AG04450 (cell line): ENCODE measurements around the gene RPTOR. TPM values are rescaled to one million over a fixed set of nuclear protein-coding genes. Genes with fewer than 3 reads are reported as not detected.

Experiments
- CTCF ChIA-PET: fragments of 300-600, 350-600 bp; formaldehyde crosslinking; extraction: SDS; loops from one replicate; lab custom pipeline; 2022; ENCODE audit warnings: antibody characterized with exemption, inconsistent platforms; lab: Charles Lee
- POLR2A ChIA-PET: fragments of 350-600 bp; formaldehyde crosslinking; extraction: SDS; loops from one replicate; lab custom pipeline; 2021; ENCODE audit warnings: antibody characterized with exemption, inconsistent platforms; lab: Yijun Ruan, JAX
- DNase-seq: peaks from one replicate; pipeline ENCODE4 v3.0.0-alpha.2; 2011; ENCODE audit warnings: low read depth, low spot score
- H3K27ac ChIP-seq: one replicate; pipeline ENCODE4 v1.5.1; 2012; ENCODE audit warnings: low read depth, low read length, control low read depth
- H3K27me3 ChIP-seq: one replicate; pipeline ENCODE4 v1.6.0; 2012; ENCODE audit warnings: low read length; ENCODE audit not compliant: control insufficient read depth, insufficient read depth
- H3K4me3 ChIP-seq: 2 replicates; pipeline ENCODE4 v1.5.1; 2011; ENCODE audit warnings: mild to moderate bottlenecking, low read depth, low read length, control low read depth
- H3K9me3 ChIP-seq: 2 replicates; pipeline ENCODE4 v1.5.1; 2012; ENCODE audit warnings: low read length; ENCODE audit not compliant: control insufficient read depth, insufficient read depth
- polyA plus RNA-seq: library from polyadenylated mRNA; depleted of rRNA; stranded (reverse); fragments of >200 nt; gene quantifications from 2 replicates; pipeline ENCODE4 v1.2.3, GENCODE V29; 2011
- TF ChIP-seq, protein P1 (sequence below): IDR thresholded peaks from 2 replicates; pipeline ENCODE4 v1.5.1; 2011; ENCODE audit warnings: low read depth, low read length, control low read depth, inconsistent platforms

Gene RPTOR
- polyA plus RNA-seq, 1 experiment = 6.2 TPM

GRCh38 chr17:80890196-80890920 lies 345.7 kb downstream of the RPTOR start:
- no peak overlapping the region for H3K4me3 ChIP-seq
- H3K27me3 ChIP-seq = no peaks in the 10 kb centered on the region
- TF ChIP-seq, protein P1, sequence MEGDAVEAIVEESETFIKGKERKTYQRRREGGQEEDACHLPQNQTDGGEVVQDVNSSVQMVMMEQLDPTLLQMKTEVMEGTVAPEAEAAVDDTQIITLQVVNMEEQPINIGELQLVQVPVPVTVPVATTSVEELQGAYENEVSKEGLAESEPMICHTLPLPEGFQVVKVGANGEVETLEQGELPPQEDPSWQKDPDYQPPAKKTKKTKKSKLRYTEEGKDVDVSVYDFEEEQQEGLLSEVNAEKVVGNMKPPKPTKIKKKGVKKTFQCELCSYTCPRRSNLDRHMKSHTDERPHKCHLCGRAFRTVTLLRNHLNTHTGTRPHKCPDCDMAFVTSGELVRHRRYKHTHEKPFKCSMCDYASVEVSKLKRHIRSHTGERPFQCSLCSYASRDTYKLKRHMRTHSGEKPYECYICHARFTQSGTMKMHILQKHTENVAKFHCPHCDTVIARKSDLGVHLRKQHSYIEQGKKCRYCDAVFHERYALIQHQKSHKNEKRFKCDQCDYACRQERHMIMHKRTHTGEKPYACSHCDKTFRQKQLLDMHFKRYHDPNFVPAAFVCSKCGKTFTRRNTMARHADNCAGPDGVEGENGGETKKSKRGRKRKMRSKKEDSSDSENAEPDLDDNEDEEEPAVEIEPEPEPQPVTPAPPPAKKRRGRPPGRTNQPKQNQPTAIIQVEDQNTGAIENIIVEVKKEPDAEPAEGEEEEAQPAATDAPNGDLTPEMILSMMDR = no peak
- no peak for DNase-seq
- peak overlapping the region; percentile 90 for H3K27ac ChIP-seq
- peaks cover 4% of the 10 kb centered on the region; the same call in 1 of the 2 replicates for H3K9me3 ChIP-seq
- ChIA-PET POLR2A (no interaction called here), CTCF (no interaction called here)

DNA sequence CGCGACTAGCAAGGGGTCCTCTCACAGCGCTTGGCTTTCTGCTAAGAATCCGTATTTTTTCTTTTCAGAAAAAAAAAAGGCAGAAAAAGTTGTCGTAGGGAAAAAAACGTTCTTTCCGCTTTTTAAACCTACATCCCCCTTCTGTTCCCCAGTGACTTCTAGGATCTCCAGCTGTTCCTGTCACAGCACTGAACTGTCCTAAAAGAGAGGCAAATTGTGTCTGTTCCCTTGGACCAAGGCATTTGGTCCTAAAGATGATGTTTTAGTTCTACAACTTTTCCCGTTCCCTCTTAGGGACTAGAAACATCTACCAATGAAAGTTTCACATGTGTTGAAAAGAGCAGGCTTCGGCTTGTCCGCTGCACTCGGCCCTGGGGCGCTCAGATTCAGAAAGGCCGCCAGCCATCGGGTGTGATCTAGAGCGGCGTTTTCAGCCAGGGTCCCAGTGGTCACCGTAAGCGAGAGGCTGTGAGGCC lies 346.3 kb downstream of the RPTOR start:
- peak overlapping the region; percentile 90 for H3K27ac ChIP-seq
- H3K27me3 ChIP-seq = no peaks in the 10 kb centered on the region
- no peak for DNase-seq
- POLR2A ChIA-PET = no interaction called here
- H3K4me3 ChIP-seq = no peak overlapping the region; the same call in 1 of the 2 replicates
- TF ChIP-seq, protein P1 = no peak
- CTCF ChIA-PET = no interaction called here
- peaks cover 4% of the 10 kb centered on the region; the same call in 1 of the 2 replicates for H3K9me3 ChIP-seq

DNA sequence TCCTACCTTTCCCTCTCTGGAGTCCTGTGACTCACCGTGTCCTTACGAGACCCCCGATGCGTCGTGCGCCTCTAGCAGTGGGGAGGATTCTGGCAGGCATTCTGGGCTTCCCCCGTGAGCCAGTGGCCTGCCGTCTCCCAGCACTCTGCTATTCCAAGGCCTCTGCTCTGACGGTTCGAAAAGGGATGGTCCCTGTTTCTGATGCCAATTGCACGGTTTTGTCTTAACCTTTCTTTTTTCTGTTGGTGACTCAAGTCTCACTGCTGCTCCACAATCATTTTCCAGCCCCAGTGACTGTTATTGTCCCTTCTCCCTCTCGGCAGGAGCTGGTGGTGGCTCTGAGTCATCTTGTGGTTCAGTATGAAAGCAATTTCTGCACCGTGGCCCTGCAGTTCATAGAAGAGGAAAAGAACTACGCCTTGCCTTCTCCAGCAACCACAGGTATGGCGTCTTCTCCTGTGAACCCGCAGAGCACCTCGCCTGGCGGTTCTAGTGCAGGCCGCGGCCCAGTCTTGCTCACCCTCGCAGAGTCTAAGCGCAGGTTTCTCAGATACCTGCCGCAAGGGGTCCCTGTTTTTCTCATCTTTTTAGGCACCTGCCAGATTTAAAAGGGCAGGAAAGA lies 346.9 kb downstream of the RPTOR start:
- TF ChIP-seq, protein P1 = no peak
- no peak overlapping the region; the same call in 1 of the 2 replicates for H3K4me3 ChIP-seq
- peaks cover 4% of the 10 kb centered on the region; the same call in 1 of the 2 replicates for H3K9me3 ChIP-seq
- peak overlapping the region; percentile 90 for H3K27ac ChIP-seq
- H3K27me3 ChIP-seq = no peaks in the 10 kb centered on the region
- CTCF ChIA-PET = interaction anchor here (0.6 kb wide), 1 partner anchor 167 kb away, joined by 3 read pairs; no protein-coding TSS in a partner anchor
- POLR2A ChIA-PET = no interaction called here
- peak; percentile 29 for DNase-seq

DNA sequence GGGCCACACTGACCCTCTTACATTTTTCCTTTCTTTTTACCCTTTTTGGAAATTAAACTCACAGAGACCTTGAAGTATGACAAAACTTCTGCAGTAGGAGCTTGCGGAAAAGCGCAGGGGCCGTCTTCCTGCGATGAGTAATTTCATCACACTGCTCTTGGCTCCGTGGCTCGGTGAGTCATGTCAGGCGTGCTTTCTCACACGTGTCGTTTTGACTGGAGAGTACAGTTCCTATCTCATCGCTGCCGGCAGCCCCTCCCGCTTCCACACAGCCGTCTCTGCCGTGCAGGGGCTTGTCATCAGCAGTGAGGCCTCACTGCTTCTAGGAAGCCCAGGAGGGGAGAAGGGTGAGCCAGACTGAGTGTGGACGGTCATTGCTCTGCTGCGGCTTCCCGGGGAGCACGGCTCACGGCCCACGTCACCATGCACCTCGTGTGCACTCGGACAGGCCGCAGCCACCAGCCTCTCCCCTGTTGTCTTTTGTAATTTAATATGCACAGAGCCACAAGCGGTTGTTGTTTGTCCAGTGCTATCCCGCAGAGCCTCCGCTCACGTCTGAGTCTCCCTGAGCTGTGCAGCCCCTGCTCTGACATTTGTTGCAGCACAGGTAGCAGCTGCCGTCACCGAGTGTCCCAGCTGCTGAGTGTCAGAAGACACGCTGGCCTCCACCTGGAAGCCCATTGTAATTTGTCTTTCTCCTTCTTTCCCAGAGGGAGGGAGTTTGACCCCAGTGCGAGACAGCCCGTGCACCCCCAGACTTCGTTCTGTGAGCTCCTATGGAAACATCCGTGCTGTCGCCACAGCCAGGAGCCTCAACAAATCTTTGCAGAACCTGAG lies 347.6 kb downstream of the RPTOR start:
- Histone ChIP-seq H3K27ac (peak overlapping the region; percentile 90), H3K27me3 (no peaks in the 10 kb centered on the region), H3K9me3 (peaks cover 4% of the 10 kb centered on the region; the same call in 1 of the 2 replicates), H3K4me3 (peak overlapping the region; percentile 10; the same call in 1 of the 2 replicates)
- ChIA-PET POLR2A (no interaction called here), CTCF (interaction anchor here (0.6 kb wide), 1 partner anchor 166 kb away, joined by 3 read pairs; no protein-coding TSS in a partner anchor)
- DNase-seq = peak; percentile 94
- TF ChIP-seq, protein P1 = no peak
